Measurements from ENCODE around the gene ASIC4. TPM values are rescaled to one million over a fixed set of nuclear protein-coding genes. Genes with fewer than 3 reads are reported as not detected.

ASIC4 gene
- total and polyA plus RNA-seq, 2 of the 13 experiments (the other 11 are each of a cell fraction or from before 2014, with no cell fraction given): 0.03 TPM; not detected in 1

DNA sequence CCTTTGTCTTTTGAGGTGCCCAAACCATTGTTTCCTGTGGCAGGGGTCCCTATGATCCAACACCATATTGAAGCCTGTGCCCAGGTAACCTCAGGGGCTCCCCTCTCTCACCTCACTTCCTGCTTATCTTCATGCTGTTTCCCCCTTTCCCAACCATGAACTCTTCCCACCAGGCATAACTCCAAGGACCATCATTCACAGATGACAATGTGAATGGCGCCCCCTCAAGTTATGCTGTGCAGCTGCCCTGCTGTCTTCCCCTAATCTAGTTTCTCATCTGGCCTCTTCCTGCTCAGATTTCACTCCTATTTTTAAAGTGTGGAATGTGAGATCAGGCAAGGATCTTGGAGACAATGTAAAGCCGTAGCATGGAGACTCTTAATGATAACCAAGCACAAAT is 14.1 kb upstream of the ASIC4 start (continued):
- no peak for TF ChIP-seq ZNF318 (CRISPR knock-in tag; IDR thresholded peaks at IDR 0.05)
- no peak for TF ChIP-seq ZSCAN25 (CRISPR knock-in tag; IDR thresholded peaks at IDR 0.05)
- peak; percentile 25; the same call in 1 of the 2 replicates for TF ChIP-seq SMC3 (IDR thresholded peaks at IDR 0.05; ENCODE audit: low read length)
- no peak for TF ChIP-seq ARNT (IDR thresholded peaks at IDR 0.05)
- TF ChIP-seq CREB1 (IDR thresholded peaks at IDR 0.05): no peak
- TF ChIP-seq CREB1 (CRISPR knock-in tag; IDR thresholded peaks at IDR 0.05): no peak

- no peak overlapping the region for H2AFZ ChIP-seq (ENCODE audit: low read length)
- FAIRE-seq: no peak
- no TSS peak for BruUV-seq (replicated peaks)
- no peaks in the 10 kb centered on the region for H4K20me1 ChIP-seq (ENCODE audit: insufficient read depth, low read length)
- no peak overlapping the region for H3K9ac ChIP-seq (ENCODE audit: insufficient read depth, low read depth, low read length)
- H3K4me2 ChIP-seq (ENCODE audit: low read depth, low read length): no peak overlapping the region
- over 99% methylated on average over 14 of the region's 14 CpGs for WGBS (ENCODE audit: low lambda C conversion rate)
- H3K27me3 ChIP-seq (ENCODE audit: control insufficient read depth in 1 of 2, insufficient read depth in 2 of 2, low read length in 2 of 2): peaks cover 1 to 8% of the 10 kb centered on the region in 2 experiments; a peak in 4 of 5 replicates
- H3K4me3 ChIP-seq (replicated peaks in 1 of 3; ENCODE audit: insufficient read depth in 1 of 3, low read depth in 2 of 3, low read length in 3 of 3): no peak overlapping the region
- intact Hi-C loops (cut with micrococcal nuclease; ENCODE audit: unreplicated experiment): no loop called here
- ChIA-PET CTCF (ENCODE audit: low intra/inter-chr PET ratio, low total read pairs) (no interaction called here), POLR2A (no interaction called here)
- H3K79me2 ChIP-seq (ENCODE audit: insufficient read depth, low read length): peaks cover 12% of the 10 kb centered on the region
- no peak overlapping the region for H3K27ac ChIP-seq (ENCODE audit: extremely low read length, insufficient read depth, low read length)
- TF ChIP-seq AGO2 (optimal IDR thresholded peaks at IDR 0.05; ENCODE audit: low read depth, low read length) (peak; percentile 38), MAZ (IDR thresholded peaks at IDR 0.05; ENCODE audit: borderline replicate concordance, low read depth, low read length) (no peak), MAZ (CRISPR knock-in tag; IDR thresholded peaks at IDR 0.05; ENCODE audit: low read depth) (no peak)
- H3K4me1 ChIP-seq (ENCODE audit: insufficient read depth, low read length): peaks cover 38% of the 10 kb centered on the region
- peaks cover 12 to 29% of the 10 kb centered on the region in 2 experiments for H3K36me3 ChIP-seq (replicated peaks in 1 of 2; ENCODE audit: control insufficient read depth in 1 of 2, insufficient read depth in 2 of 2, low read length in 2 of 2)
- DNase-seq (ENCODE audit: low spot score): no peak
- in situ Hi-C loops (cut with HindIII; ENCODE audit: extremely low pct_ligation_motif_present, low pct_unique_long_range_greater_than_20kb): no loop called here
- ATAC-seq: no peak
- H3K9me3 ChIP-seq (ENCODE audit: low read length): no peaks in the 10 kb centered on the region
These were observed 12.4 kb upstream of the ASIC4 start for GRCh38 chr2:219501849-219502248.

Data from HepG2 (cell line).